Fibroblast of skin of back (primary cell): ENCODE measurements around the gene ARL5C.

Experiments
- DNase-seq: peaks from one replicate; pipeline ENCODE4 v3.0.0-alpha.2; 2013

Gene ARL5C

GRCh38 chr17:39107155-39107554 lies 58.8 kb downstream of the ARL5C start:
- DNase-seq = no peak
